HG03354 (cell line): ENCODE data around the gene MAP3K14.

Source experiments
- ATAC-seq: cut with Tn5 transposase; IDR thresholded peaks from one replicate; pipeline ENCODE4 v1.9.1; 2021; ENCODE audit warnings: mild to moderate bottlenecking; ENCODE audit not compliant: unreplicated experiment, poor library complexity, severe bottlenecking

Gene MAP3K14

DNA sequence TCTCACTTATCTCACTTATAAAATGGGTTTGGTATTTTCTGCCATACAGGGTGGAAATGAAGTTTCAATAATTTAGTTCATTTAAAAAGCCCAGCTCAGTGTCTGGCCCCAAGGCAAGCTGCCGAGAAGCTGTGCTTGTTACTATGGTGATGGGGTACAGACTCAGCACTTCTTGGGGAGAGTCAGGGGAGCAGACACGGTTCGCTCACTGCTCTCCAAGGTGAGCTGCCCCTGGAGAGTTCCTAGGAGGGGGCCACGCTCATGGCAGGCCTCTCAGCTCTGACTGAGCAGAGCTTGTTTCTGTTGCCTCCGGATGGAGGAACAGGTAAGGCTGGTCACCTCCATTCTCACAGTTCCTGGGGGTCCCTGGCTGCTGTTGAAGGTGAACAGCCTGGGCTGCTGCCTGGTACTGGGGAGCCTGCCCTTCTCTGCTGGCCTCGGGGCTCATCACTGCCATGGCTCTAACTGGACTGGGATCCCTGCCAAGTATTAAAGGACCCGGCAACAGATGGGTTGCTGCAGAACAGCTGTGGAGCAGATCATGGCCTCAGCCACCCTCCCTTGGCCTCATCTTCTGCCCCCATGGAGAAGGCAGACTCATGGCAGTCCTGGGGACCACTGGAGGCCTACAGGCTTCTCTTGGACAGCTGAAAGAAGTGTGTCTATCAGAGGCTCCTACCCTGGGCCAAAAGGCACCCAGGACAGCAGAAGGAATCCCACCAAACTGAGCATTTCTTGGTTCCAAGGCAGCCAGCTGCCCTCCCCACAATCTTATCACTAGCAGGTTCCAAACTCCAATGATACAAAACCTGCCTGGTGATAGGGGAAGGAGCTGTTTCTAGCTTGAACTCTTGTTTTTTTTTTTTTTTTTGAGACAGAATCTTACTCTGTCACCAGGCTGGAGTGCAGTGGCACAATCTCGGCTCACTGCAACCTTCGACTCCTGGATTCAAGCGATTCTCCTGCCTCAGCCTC is 29.0 kb downstream of the MAP3K14 start:
- no peak for ATAC-seq

DNA sequence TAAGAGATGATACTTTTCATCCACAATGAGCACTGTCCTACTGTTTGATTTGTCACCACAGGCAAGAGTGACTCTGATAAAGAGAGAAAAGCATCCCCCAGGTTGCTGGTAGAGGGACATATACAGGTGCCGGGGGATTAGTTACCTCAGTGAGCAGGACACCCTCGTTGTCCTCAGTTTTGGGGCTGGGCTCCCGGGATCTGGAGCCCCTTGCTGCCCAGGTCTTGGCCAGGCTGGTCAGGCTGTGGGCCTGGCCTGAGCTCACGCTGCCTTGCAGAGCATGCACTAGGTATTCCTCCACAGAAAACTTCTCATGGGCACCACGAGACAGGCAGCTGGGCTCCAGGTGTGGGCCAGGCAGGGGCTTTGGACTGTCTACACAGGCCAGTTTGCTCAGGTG is 30.5 kb downstream of the MAP3K14 start:
- ATAC-seq: no peak

DNA sequence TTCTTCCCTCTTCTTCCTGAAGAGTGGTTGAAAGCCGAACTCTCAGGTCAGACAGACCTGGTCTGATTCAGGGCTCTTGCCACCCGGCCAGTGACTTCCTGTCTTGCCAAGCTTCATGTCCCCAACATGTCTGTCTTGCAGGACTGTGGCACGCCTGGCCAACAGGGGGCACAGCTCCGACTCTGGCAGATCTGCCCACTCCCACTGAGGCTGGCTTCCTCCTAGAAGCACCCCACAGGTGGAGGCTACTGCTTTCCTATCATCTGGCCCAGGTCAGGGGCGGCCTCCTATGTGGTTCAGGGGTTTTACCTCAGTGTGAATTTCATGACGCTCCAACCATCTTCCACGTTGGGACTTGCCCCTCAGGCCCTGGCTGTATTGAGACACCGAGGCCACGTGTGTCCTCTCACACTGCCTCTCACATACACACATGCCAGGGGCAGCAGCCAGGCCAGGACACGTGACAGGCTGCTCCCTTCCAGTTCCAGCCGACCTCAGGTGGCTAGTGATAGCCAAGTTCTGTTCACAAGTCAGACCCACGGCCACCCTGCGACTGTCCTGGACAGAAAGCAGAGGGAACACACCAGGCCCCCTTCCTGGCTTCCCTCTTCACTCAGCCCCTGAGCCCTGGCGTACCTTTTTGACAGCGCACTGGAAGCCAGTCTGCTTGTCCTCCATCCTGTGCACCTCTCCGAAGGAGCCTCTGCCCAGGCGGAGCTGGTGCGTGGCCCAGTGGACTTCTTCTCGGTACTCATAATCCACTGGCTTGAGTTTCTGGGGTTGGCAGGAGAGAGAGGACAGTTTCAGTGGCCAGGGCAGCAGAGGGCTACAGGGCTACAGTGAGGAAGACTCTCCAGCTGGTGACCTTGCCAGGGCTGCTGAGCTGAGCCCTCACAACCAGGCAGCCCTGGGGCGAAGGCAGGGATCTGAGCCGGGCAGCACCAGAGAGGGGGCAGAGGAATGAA is 32.4 kb downstream of the MAP3K14 start:
- no peak for ATAC-seq

DNA sequence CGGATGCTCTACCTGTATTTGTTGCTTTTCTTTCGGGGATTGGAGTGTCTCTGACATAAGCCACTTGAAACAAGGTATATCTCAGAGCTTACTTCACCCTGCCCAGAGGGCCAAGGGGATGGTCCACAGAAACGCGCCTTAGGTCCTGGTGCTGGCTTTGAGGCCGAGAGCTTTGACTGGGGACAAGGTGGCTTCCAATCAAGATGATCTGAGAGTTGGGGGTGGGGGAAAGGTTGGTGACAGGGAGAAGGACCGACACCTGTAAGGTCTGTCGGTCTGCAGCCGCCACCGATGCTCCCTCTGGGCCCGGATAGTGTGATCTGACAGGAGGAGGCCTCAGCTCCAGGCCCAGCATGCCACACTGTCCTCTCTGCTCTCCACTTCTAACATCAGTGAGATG is 33.1 kb downstream of the MAP3K14 start:
- no peak for ATAC-seq

DNA sequence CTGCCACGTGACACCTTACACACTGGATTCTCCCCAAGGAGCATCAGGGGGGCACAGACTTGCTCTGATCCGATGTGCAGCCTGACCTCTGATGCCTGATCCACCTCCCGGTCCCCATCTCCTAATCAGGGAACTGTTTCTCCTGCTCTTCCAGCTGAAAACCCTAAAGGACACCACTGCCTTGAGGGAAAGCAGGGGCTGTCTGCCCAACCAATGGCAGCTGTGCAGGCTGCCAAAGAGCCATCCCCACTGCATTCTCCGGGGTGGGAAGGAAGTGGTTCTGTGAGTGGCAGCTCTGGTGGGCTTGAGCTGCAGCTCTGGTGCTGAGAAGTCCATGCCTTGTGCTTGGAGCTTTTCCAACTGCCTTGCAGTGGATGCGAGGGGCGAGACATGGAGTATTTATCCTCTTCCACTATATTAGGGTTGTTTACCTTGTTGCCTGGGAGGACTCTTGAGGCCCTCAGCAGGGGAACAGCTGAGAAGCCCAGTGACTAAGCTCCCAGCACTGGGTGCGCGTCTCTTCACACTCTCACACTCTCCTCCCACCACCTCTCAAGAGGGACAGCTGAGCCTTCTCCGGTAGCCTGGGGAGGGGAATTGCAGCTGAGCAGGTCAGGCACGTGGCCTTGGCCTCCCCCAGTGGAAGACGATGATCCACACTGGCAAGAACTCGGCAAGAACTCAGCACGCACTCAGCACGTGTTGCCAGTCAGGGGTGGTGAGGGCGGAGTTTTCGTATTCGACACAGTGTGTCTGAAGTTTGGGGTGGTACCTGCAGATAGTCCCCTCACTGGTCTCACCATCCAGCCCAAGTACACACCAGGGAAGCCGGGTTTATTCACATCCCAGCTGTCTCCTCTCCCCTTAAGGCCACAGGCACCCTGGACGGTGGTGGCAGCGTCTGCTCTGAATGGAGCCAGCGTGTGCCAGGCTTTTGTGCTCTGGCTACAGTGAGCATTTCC is 33.9 kb downstream of the MAP3K14 start:
- no peak for ATAC-seq

DNA sequence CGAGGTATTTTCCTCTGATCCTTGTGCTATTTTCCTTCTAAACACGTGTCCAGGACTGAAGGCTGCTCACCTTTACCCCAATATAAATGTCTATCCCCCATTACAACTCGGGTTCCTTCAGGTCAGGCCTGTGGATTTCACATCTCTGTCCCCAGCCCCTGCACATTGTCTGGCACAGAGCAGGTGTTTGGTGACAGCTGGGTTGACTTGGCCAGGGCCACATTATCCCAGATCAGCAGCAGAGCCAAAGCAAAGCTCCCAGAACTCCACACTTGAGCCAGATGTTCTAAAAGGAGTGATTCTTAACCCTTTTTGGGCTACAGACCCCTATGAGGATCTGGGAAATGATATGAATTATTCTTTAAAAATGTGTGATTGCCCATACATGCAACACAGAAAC is 36.9 kb downstream of the MAP3K14 start:
- ATAC-seq: no peak

DNA sequence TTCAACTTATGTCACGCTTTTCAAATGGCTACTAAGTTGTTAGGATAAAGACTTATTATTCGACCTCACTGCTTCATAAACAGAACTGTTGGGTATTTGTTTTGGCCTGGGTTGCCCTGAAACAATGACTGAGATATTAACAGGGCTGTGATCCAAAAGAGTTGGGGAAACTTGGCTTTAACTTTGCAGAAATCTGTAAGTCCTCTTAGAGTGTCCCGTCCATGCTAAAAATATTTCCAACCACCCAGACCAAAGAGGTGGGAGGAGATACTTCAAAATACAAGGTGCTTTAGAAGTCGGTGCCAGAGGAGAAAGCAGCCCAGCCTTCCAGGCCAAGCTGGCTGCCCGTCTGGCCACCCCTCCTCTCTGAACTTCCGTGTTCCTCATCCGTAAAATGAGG is 38.8 kb downstream of the MAP3K14 start:
- no peak for ATAC-seq

DNA sequence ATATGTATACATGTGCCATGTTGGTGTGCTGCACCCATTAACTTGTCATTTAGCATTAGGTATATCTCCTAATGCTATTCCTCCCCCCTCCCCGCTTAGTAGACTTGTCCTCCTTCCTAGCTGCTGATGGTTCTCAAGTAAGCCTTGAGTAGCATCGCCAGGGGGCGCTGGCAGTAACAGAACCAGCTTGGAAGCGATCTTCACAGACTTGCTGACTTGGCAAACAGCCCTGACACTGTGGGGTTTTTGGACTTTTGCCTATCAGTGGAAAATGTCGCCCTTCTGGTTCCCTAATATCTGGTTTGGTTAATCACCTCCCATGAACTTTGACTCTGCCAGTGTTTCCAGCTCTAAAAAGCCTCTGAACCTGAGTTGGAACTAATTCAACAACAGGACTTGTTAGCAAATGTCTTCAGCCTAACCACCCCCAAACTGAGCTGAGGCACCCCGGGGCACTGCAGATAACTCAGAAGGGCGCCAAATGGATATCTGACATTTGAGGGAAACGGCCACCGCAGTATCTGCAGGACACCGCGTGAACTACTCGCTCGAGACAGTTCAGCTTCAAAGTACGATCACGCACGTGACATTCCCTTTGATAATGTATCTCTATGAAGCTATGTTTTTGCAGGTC is 39.5 kb downstream of the MAP3K14 start:
- ATAC-seq: no peak

DNA sequence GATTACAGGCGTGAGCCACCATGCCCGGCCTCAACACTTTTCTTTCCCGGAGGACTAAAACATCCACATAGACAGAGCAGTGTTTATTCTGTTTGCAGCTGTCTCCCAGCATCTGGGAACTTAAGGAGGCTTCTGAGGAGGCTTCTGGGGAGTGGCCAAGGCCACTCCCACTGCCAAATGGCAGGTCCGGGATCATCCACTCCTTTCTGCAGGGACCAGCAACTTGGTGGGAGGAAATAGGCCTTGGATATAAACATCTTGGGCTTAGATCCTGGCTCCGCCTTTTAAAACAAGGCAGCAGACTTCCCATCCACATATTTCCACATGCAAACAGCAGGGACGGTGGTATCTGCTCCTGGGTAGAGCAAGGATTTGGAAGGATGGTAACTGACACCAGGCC is 40.8 kb downstream of the MAP3K14 start:
- ATAC-seq: no peak

DNA sequence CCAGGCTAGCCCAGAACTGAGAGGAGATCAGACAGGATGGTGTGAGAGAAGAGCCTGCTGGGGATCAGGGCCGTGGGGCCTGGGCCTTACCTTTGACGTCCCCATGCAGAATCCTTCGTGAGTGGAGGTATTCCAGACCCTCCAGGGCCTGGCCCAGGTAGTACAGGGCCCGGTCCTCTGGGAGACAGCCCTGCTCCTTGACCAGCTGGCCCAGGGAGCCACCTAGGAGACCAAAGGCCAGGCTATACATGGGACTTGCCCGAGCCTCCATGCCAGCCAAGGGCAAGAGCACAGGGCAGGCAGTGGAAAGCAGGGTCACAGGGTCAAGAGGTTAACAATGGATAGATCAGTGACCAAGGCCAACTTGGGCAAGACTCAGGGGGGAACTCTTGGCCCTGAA is 42.8 kb downstream of the MAP3K14 start:
- no peak for ATAC-seq

DNA sequence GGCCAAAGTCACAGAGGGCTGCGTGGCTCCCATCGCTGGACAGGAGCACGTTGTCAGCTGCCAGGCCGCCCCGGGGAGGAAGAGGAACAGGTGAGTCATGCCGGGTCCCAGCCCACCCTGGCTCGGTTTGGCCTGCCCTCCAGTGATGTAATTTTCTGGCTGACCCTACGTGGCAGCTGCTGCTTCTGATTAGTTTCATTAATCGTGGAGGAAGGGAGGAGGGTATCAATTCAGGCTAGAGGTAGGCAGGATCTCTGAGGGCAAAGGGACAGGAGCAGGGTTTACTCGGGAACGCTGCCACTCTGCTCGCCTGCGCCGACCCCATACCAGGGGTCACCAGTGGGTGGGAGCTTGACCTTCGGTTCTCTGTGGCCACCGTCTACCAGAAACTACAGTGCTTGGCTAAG is 43.3 kb downstream of the MAP3K14 start:
- ATAC-seq: no peak

DNA sequence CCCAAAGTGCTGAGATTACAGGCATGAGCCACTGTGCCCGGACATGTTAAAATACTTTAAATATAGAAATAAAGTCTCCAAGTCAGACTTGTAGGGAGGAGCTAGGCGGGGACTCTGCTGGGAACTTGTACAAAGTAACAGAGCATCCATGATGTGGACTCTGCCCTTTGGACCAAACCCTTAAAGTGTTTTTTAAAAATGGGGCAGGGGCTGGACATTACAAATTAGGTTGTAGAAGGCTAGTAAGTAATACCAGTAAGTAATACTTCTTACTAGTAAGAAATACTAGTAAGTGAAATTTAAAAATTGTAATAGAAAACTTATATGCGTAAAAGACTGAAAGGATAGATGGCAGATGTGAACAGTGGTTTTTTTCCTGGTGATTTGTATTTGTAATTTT is 45.2 kb downstream of the MAP3K14 start:
- ATAC-seq: no peak

DNA sequence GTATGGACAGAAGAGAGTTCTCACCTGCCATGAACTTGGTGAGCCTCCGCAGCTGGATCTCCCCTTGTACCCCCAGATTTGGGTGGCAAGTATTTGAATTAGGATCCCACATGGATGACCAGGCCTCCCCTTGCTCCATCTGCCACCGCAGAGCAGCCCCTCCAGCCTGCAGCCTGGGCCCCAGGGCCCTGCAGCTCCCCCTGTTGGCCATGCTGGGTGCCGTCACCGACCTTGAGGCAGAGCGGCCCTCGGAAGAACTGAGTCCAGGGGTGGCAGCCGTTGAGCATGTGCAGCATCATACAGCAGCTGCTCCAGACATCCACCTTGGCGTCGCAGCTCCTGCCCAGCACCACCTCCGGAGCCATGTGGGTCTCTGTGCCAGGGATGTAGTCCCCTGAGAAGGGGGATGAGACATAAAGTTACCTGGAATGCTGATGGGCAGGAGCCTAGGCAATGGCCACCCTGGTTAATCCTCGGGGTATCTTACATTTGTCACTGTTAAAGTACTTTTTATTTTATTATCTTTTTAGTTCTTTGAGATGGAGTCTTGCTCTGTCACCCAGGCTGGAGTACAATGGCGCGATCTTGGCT is 45.9 kb downstream of the MAP3K14 start:
- no peak for ATAC-seq

DNA sequence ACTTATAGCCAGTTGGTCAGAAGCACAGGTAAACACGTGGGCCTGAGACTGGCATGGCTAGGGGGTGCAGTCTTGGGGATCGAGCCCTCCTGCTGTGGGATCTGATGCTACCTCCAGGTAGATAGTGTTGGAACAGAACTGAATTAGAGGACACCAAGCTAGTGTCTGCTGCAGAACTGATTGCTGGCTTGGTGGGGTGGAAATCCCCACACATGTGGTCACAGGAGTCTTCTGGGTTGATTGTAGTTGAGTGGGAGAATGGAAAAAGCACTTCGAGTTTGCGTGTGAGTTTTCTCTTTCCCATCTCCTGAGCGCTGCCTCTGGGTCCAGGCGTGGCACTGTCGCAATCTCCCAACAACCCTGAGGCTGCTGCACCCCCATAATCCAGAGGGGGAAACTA is 46.9 kb downstream of the MAP3K14 start:
- no peak for ATAC-seq

DNA sequence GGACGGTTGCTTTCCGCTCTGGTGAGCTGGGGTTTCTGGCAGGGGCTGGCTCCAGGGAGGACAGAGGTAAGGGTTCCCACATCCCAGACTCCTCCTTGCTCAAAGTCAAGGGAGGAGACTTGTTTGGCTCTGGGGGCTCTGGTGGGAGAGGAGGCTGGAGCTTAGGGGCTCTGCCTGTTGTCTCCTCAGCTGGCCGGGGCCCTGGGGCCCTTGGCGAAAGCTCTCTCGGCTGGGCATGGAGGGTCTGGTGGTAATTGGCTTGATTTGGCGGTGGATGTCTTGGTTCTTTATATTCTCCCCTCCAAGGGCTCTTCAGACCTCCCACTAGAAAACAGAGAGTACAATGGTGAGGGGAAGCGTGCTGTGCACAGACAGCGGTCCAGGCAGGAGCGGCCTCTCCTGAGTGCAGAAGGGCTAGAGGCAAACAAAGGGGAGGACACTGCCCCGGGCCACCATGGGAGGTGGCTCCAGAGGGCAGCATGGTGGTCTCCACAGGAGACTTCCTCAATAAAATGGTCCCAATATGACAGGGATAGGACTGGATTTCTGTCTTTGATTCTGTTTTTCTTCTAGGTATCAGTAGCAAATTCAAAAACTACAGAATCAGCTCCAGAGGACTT is 49.3 kb downstream of the MAP3K14 start:
- no peak for ATAC-seq

DNA sequence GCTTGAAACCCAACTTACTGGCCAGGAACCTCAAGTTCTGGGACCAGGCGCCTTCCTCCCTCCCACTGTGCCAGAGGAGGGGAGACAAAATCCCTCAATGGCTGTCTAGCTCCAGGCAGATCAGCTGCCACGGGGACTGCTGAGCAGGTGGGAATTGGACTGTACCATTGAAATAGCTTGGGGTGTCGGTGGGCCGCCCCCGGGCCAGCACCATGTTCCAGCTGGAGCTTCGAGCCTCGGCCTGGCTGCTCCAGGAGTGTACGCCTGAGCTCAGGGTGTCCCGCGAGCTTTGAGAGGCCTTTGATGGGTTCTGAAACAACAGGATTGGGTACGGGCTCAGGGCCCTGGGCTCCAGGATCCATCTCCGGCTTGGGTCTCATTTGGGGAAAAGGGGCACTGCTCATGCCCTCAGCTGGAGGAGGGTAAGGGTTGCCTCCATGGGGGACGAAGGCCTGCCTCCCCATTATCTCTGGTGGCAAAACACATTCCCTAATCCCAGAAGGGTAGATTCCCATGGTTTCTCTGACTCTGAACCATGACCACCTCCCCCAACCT is 50.4 kb downstream of the MAP3K14 start:
- no peak for ATAC-seq

DNA sequence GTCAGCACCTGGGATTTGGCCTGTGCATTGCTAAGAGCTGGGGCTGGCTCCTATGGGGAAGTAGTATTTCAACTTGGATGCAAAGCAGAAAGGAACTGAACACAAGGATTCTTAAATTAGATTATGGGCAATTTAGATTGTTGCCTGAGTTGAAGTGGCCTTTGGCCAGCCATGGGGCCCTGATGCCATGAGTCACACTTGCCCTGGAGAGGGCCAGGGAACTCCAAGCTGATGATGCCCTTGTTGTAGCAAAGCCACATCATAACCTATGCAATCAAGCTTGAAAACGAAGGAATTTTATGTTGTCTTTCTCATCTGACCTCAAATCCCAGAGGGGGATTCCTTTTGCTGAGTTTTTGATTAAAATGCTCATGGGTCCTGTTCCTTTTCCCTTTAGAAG is 51.0 kb downstream of the MAP3K14 start:
- no peak for ATAC-seq

DNA sequence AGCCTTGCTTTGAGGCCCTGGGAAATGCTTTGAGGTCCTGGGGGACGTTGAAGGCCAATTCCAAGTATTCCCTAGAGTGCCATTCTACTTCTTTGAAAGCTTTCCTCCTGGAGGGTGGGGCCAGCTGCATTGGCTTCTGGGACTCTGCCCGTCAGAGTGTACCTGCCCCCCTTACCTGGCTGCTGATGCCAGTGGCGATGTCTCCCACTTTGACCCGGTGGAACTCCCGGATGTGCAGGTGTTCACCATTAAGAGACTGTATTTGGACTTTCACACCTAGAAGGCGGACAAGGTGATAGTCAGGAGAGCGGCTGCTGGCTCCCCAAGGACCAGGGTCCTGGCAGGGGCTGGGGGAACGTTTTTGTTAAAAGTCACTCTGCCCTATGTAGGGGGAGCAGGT is 51.8 kb downstream of the MAP3K14 start:
- ATAC-seq: no peak
